Rectal smooth muscle tissue (tissue), 1 donor: ENCODE results near the gene SGTA.
"Not testable (repeated sequence)": the region's sequence is repeated elsewhere in the genome, so short reads cannot be mapped to it uniquely, and the experiment has no call there.

Experiments
- H3K27ac ChIP-seq: one replicate; pipeline ENCODE4 v1.7.0; 2013; ENCODE audit warnings: low read depth, low read length, inconsistent platforms
- H3K27me3 ChIP-seq: one replicate; pipeline ENCODE4 v1.7.0; 2013; ENCODE audit warnings: low read length; ENCODE audit not compliant: control insufficient read depth, insufficient read depth
- H3K36me3 ChIP-seq: one replicate; pipeline ENCODE4 v1.7.0; 2013; ENCODE audit warnings: low read length; ENCODE audit not compliant: control insufficient read depth, insufficient read depth
- H3K4me1 ChIP-seq: one replicate; pipeline ENCODE4 v1.7.0; 2013; ENCODE audit warnings: low read length; ENCODE audit not compliant: control insufficient read depth, insufficient read depth
- H3K4me3 ChIP-seq: one replicate; pipeline ENCODE4 v1.7.0; 2013; ENCODE audit warnings: low read length
- H3K9ac ChIP-seq: one replicate; pipeline ENCODE4 v1.7.0; 2013; ENCODE audit warnings: low read length

SGTA gene

GRCh38 chr19:2796659-2797266 lies 13.7 kb upstream of the SGTA start:
- Histone ChIP-seq H3K27me3 (no peaks in the 10 kb centered on the region), H3K36me3 (peaks cover 12% of the 10 kb centered on the region), H3K9ac (no peak overlapping the region), H3K4me1 (no peaks in the 10 kb centered on the region), H3K27ac (no peak overlapping the region), H3K4me3 (no peak overlapping the region)

GRCh38 chr19:2795827-2796658 lies 13.0 kb upstream of the SGTA start:
- no peaks in the 10 kb centered on the region for H3K4me1 ChIP-seq
- H3K9ac ChIP-seq, result no peak overlapping the region
- H3K27ac ChIP-seq, result no peak overlapping the region
- no peaks in the 10 kb centered on the region for H3K27me3 ChIP-seq
- H3K4me3 ChIP-seq, result no peak overlapping the region
- H3K36me3 ChIP-seq, result peaks cover 10% of the 10 kb centered on the region

- Histone ChIP-seq H3K27me3 (no peaks in the 10 kb centered on the region), H3K4me3 (no peak overlapping the region), H3K4me1 (no peaks in the 10 kb centered on the region), H3K9ac (no peak overlapping the region), H3K36me3 (peaks cover 11% of the 10 kb centered on the region), H3K27ac (no peak overlapping the region)
Measured at GRCh38 chr19:2793577-2793976, 10.5 kb upstream of the SGTA start.

GRCh38 chr19:2793126-2793525 lies 10.1 kb upstream of the SGTA start:
- H3K27ac ChIP-seq, result no peak overlapping the region
- no peak overlapping the region for H3K4me3 ChIP-seq
- H3K4me1 ChIP-seq, result no peaks in the 10 kb centered on the region
- peaks cover 8% of the 10 kb centered on the region for H3K36me3 ChIP-seq
- H3K9ac ChIP-seq, result no peak overlapping the region
- H3K27me3 ChIP-seq, result no peaks in the 10 kb centered on the region

- H3K27ac ChIP-seq, H3K9ac ChIP-seq, H3K4me3 ChIP-seq, H3K36me3 ChIP-seq, H3K4me1 ChIP-seq, H3K27me3 ChIP-seq: not testable (repeated sequence)
Measured at GRCh38 chr19:2792666-2793065, 9.6 kb upstream of the SGTA start.

- peaks cover 7% of the 10 kb centered on the region for H3K36me3 ChIP-seq
- H3K27ac ChIP-seq, result no peak overlapping the region
Measured at GRCh38 chr19:2791876-2792275, 8.8 kb upstream of the SGTA start.

GRCh38 chr19:2791440-2791839 lies 8.4 kb upstream of the SGTA start:
- no peaks in the 10 kb centered on the region for H3K4me1 ChIP-seq
- no peaks in the 10 kb centered on the region for H3K27me3 ChIP-seq
- H3K9ac ChIP-seq, result no peak overlapping the region
- no peak overlapping the region for H3K27ac ChIP-seq
- peaks cover 7% of the 10 kb centered on the region for H3K36me3 ChIP-seq
- H3K4me3 ChIP-seq, result no peak overlapping the region

More at GRCh38 chr19:2791876-2792275, 8.8 kb upstream of the SGTA start:
- no peaks in the 10 kb centered on the region for H3K4me1 ChIP-seq
- H3K9ac ChIP-seq, result no peak overlapping the region
- H3K27me3 ChIP-seq, result no peaks in the 10 kb centered on the region
- H3K4me3 ChIP-seq, result no peak overlapping the region

- Histone ChIP-seq H3K4me1 (peaks cover 3% of the 10 kb centered on the region), H3K27me3 (no peaks in the 10 kb centered on the region), H3K27ac (no peak overlapping the region), H3K36me3 (peaks cover 7% of the 10 kb centered on the region), H3K9ac (no peak overlapping the region), H3K4me3 (no peak overlapping the region)
Measured at GRCh38 chr19:2790557-2791271, 7.6 kb upstream of the SGTA start.

GRCh38 chr19:2790194-2790556 lies 7.1 kb upstream of the SGTA start:
- Histone ChIP-seq H3K4me3 (no peak overlapping the region), H3K4me1 (peaks cover 4% of the 10 kb centered on the region), H3K9ac (no peak overlapping the region), H3K27ac (no peak overlapping the region), H3K27me3 (no peaks in the 10 kb centered on the region), H3K36me3 (peaks cover 7% of the 10 kb centered on the region)

- no peak overlapping the region for H3K4me3 ChIP-seq
- H3K36me3 ChIP-seq, result peaks cover 7% of the 10 kb centered on the region
- no peaks in the 10 kb centered on the region for H3K27me3 ChIP-seq
- no peak overlapping the region for H3K9ac ChIP-seq
- no peak overlapping the region for H3K27ac ChIP-seq
- peaks cover 7% of the 10 kb centered on the region for H3K4me1 ChIP-seq
Measured at GRCh38 chr19:2788237-2788636, 5.2 kb upstream of the SGTA start.

- Histone ChIP-seq H3K27ac (no peak overlapping the region), H3K4me3 (no peak overlapping the region), H3K27me3 (no peaks in the 10 kb centered on the region), H3K4me1 (peaks cover 11% of the 10 kb centered on the region), H3K36me3 (peaks cover 7% of the 10 kb centered on the region), H3K9ac (no peak overlapping the region)
Measured at GRCh38 chr19:2787115-2787514, 4.0 kb upstream of the SGTA start.

GRCh38 chr19:2785244-2785997 lies 2.3 kb upstream of the SGTA start, which contains the start of gene THOP1:
TSS of gene THOP1 (plus strand) at chr19:2785503. CDS start at chr19:2785663, 160 bp downstream.
- H3K27me3 ChIP-seq, result no peaks in the 10 kb centered on the region
- H3K4me3 ChIP-seq, result peak within 1 kb of the TSS; percentile 80
- peaks cover 14% of the 10 kb centered on the region for H3K4me1 ChIP-seq
- H3K9ac ChIP-seq, result peak within 1 kb of the TSS; percentile 43
- H3K27ac ChIP-seq, result peak within 1 kb of the TSS; percentile 68
- H3K36me3 ChIP-seq, result peaks cover under 1% of the 10 kb centered on the region
